AG10803 (cell line): ENCODE measurements around the gene TBCA.
A peak's percentile ranks its signal among the peaks of the same experiment; 100 is the strongest.

ENCODE experiments used
- DNase-seq: peaks from one replicate; pipeline ENCODE4 v3.0.0; 2010; ENCODE audit warnings: low read depth
- H3K4me3 ChIP-seq: 2 replicates; pipeline ENCODE4 v1.5.1; 2011; ENCODE audit warnings: mild to moderate bottlenecking, low read length, control low read depth
- CTCF ChIP-seq: conservative IDR thresholded peaks from 2 replicates; pipeline ENCODE4 v1.5.1; 2011; ENCODE audit warnings: mild to moderate bottlenecking, low read length, control low read depth, inconsistent platforms

Gene TBCA

DNA sequence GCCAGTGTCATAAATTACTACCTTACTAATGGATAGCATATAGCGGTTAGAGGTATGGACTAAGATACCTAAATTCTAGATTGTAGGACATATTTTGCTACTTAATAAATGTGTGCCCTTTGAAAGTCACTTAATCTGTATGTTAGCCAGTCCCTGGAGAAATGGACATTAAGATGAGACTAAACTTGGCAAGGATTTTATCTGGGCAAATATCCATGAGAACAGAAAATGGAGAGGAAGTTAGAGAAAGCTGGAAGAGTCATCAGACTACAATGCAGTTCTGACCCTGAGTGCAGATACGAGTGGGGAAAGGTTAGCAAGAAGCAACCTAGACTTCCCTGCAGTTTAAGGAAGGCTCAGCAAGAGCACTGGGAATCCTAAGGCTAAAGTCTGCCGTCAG is 33.0 kb downstream of the TBCA start:
- DNase-seq = no peak
- H3K4me3 ChIP-seq = no peak overlapping the region
- TF ChIP-seq CTCF = no peak

DNA sequence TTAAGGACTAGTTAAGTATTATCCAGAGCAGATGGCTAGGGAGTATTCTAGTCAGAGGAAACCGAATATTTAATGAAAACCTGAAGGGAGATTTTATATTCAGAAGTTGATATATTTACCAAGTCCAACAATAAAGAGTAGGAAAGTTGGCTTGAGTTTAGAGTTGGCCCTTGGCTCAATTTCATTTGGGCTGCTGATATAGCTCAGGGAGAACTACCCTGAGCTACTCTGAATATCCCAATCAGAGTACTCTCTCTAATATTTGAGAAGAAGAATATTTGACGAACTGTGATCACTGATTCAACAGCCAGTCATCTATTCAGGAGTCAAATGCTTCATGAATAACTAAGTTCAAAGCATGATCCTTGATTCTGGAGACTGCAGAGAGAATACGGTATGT is 34.5 kb downstream of the TBCA start:
- DNase-seq = no peak
- H3K4me3 ChIP-seq = no peak overlapping the region
- TF ChIP-seq CTCF = no peak

DNA sequence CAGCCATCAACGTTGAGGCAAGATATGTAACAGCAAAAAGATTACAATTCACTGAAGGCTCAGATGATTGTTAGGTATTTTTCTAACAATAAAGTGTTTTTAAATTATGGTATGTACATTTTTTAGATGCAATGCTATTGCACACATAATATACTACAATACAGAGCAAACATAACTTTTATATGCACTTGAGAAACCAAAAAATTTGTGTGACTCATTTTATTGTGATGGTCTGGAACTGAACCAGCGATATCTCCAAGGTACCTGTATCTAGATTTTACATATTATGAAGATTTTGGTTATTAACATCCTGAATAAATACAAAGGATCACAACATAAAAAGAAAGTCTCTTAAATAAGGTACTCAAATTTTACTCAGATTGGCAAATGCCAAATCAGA is 41.3 kb downstream of the TBCA start:
- no peak overlapping the region for H3K4me3 ChIP-seq
- TF ChIP-seq CTCF = no peak
- DNase-seq = no peak

DNA sequence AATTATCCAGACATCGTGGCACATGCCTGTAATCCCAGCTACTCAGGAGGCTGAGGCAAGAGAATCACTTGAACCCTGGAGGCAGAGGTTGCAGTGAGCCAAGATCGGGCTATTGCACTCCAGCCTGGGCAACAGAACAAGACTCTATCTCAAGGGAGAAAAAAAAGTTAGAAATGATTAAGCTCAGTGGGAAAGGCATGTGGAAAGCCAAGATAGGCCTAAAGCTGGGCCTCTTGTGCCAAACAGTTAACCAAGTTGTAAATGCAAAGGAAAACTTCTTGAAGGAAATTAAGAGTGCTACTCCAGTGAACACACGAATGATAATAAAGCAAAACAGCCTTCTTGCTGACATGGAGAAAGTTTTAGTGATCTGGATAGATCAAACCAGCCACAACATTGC is 43.0 kb downstream of the TBCA start:
- no peak for DNase-seq
- TF ChIP-seq CTCF = no peak
- no peak overlapping the region for H3K4me3 ChIP-seq

DNA sequence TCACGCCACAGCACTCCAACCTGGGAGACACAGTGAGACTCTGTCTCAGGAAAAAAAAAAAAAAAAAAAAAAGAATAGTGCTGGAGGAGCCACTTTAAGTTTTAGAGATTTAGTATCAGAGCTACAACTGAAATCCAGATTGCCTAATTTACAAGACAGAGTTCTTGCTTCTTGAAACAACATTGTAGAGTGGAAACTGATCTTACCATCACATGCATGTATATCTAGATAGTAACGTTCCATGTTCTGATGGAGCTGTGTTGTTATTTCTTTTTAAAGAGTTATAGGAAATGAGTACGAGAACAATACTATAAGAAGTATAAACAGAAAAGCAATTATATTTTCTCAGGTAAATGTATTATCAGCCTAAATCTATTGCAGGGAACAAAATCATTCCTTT is 48.9 kb downstream of the TBCA start:
- TF ChIP-seq CTCF = no peak
- H3K4me3 ChIP-seq = no peak overlapping the region
- no peak for DNase-seq

DNA sequence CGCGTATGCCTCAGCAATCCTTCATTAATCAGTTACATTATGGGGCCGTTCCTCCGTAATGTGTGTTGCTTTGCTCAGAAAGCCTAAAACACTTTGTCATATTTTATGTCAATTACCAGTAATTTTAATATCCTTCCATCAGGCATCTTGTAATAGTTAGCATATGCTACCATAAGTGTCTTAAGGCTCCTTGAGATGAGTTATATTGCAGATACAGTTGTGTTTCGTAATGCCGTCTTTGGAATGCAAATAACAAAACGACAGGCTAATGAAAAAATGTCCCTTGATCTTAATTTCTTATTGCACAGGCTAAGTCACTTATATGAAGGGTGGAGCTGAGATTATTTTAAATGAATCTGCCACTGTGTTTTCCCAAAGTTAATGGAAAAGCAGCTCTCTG is 50.5 kb downstream of the TBCA start:
- TF ChIP-seq CTCF = no peak
- H3K4me3 ChIP-seq = no peak overlapping the region
- DNase-seq = peak; percentile 27

GRCh38 chr5:77724934-77725333 is 51.2 kb downstream of the TBCA start:
- H3K4me3 ChIP-seq = no peak overlapping the region
- TF ChIP-seq CTCF = no peak
- no peak for DNase-seq
